Measurements from ENCODE around the gene GABRA4. TPM values are rescaled to one million over a fixed set of nuclear protein-coding genes. Genes with fewer than 3 reads are reported as not detected.
A peak's percentile ranks its signal among the peaks of the same experiment; 100 is the strongest.

GABRA4 gene
- total RNA-seq, 1 experiment from 2014 or later = not detected

GRCh38 chr4:46931981-46932380, 61.4 kb downstream of the GABRA4 start:
- DNase-seq (ENCODE audit: low read depth) = peak; percentile 47

GRCh38 chr4:46930891-46931290, 62.5 kb downstream of the GABRA4 start:
- DNase-seq (ENCODE audit: low read depth) = no peak

GRCh38 chr4:46927201-46927600, 66.2 kb downstream of the GABRA4 start:
- no peak for DNase-seq (ENCODE audit: low read depth)

GRCh38 chr4:46924789-46925529, 68.4 kb downstream of the GABRA4 start:
- no peak for DNase-seq (ENCODE audit: low read depth)

- no peak for DNase-seq (ENCODE audit: low read depth)
Observed at GRCh38 chr4:46922205-46922604, 71.2 kb downstream of the GABRA4 start.

- DNase-seq (ENCODE audit: low read depth) = no peak
Observed at GRCh38 chr4:46909078-46909477, 84.3 kb downstream of the GABRA4 start, which contains the start of gene COX7B2. TSS of gene COX7B2 (minus strand) at chr4:46909245. CDS start at chr4:46735192, 174,053 bp downstream.

GRCh38 chr4:46908148-46908547, 85.2 kb downstream of the GABRA4 start:
- DNase-seq (ENCODE audit: low read depth) = no peak

- no peak for DNase-seq (ENCODE audit: low read depth)
Observed at GRCh38 chr4:46900082-46900481, 93.3 kb downstream of the GABRA4 start.

GRCh38 chr4:46894826-46895225, 98.6 kb downstream of the GABRA4 start:
- peak; percentile 2 for DNase-seq (ENCODE audit: low read depth)

- no peak for DNase-seq (ENCODE audit: low read depth)
Observed at GRCh38 chr4:46890056-46890455, 103.3 kb downstream of the GABRA4 start.

GRCh38 chr4:46889410-46889809, 104.0 kb downstream of the GABRA4 start:
- no peak for DNase-seq (ENCODE audit: low read depth)

GRCh38 chr4:46886711-46887110, 106.7 kb downstream of the GABRA4 start:
- DNase-seq (ENCODE audit: low read depth) = peak; percentile 14

- DNase-seq (ENCODE audit: low read depth) = no peak
Observed at GRCh38 chr4:46878641-46879040, 114.7 kb downstream of the GABRA4 start.

- no peak for DNase-seq (ENCODE audit: low read depth)
Observed at GRCh38 chr4:46874811-46875210, 118.6 kb downstream of the GABRA4 start.

- DNase-seq (ENCODE audit: low read depth) = no peak
Observed at GRCh38 chr4:46870411-46870810, 123.0 kb downstream of the GABRA4 start.

Other genes starting within 250 kb of the GABRA4 start
- gene COX7B2, start 84.3 kb downstream of the GABRA4 start, total RNA-seq (2014; rRNA removed) = not detected in 2 replicates
- gene GABRB1, start 38.0 kb upstream of the GABRA4 start, total RNA-seq (2014; rRNA removed) = not detected in 2 replicates

All from LHCN-M2 (cell line).